Erythroblast (primary cell): ENCODE results near the gene GBX2.

Experiments used
- GATA1 ChIP-seq: IDR thresholded peaks from 2 replicates; pipeline ENCODE4 v1.6.1; 2011; ENCODE audit warnings: low read depth, mild to moderate bottlenecking, control low read depth, low read length, moderate library complexity
- POLR2A ChIP-seq: IDR thresholded peaks from 2 replicates; pipeline ENCODE4 v1.6.1; 2011; ENCODE audit warnings: mild to moderate bottlenecking, low read length

DNA sequence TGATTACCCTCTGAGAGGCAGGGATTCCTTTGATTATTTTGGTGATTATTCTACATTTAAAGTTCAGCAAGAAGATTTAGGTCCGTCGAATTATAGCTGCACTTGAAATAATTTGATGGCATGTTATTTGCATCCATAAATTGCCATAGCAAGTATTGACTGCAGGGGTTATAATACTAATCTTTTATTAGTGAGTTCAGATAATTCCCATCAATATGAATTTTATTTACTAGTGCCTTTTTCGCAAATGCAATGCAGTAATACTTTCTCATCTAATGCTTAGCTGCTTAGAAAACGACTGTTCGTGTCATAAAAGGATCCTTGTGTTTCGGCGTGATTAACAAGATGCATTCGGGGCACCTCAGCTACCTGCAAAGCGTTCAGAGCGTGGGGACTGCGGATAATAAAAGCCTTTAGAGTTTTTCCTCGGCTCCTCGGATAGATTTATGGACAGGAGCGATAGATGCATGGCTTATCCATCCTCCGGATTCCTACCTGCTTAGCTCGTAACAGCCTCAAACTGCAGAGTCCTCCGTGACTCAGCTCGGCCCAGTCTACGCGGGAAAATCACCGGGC is 2.5 kb upstream of the GBX2 start:
- TF ChIP-seq POLR2A (no peak), GATA1 (no peak)
